GM18507 (cell line): ENCODE results near the gene IFNAR2.
A peak's percentile ranks its signal among the peaks of the same experiment; 100 is the strongest.

Source experiments
- DNase-seq: peaks from one replicate; pipeline ENCODE4 v3.0.0; 2011; ENCODE audit warnings: low read depth; ENCODE audit not compliant: insufficient read length; ENCODE audit errors: extremely low spot score
- FAIRE-seq: peaks from 2 replicates; lab custom pipeline; 2011; peaks lifted over from hg19 to GRCh38; lab: Jason Lieb, UNC

The IFNAR2 gene

GRCh38 chr21:33229784-33230544 is at the start of gene IFNAR2:
Gene IFNAR2 (plus strand): TSS chr21:33229938. CDS start chr21:33241923, 11,985 bp downstream.
- FAIRE-seq, result peak; percentile 65
- peak; percentile 82 for DNase-seq

- FAIRE-seq (peak; percentile 15), DNase-seq (no peak)
Measured at GRCh38 chr21:33185852-33186251, 43.9 kb upstream of the IFNAR2 start.

GRCh38 chr21:33187276-33187675 is 42.5 kb upstream of the IFNAR2 start:
- DNase-seq (no peak), FAIRE-seq (no peak)

GRCh38 chr21:33189237-33189636 is 40.5 kb upstream of the IFNAR2 start:
- FAIRE-seq (no peak), DNase-seq (no peak)

GRCh38 chr21:33189824-33190223 is 39.9 kb upstream of the IFNAR2 start:
- FAIRE-seq, result no peak
- no peak for DNase-seq

GRCh38 chr21:33196941-33197374 is 32.8 kb upstream of the IFNAR2 start:
- FAIRE-seq, result peak; percentile 81
- DNase-seq, result no peak

GRCh38 chr21:33197496-33197895 is 32.2 kb upstream of the IFNAR2 start:
- no peak for FAIRE-seq
- no peak for DNase-seq

- no peak for DNase-seq
- FAIRE-seq, result no peak
Measured at GRCh38 chr21:33198346-33199099, 31.2 kb upstream of the IFNAR2 start.

- DNase-seq, result no peak
Measured at GRCh38 chr21:33199100-33199464, 30.7 kb upstream of the IFNAR2 start.

GRCh38 chr21:33199516-33200217 is 30.1 kb upstream of the IFNAR2 start:
- peak; percentile 87 for FAIRE-seq
- peak; percentile 67 for DNase-seq

More at GRCh38 chr21:33199100-33199464, 30.7 kb upstream of the IFNAR2 start:
- FAIRE-seq, result no peak

- FAIRE-seq, result no peak
- DNase-seq, result no peak
Measured at GRCh38 chr21:33201956-33202355, 27.8 kb upstream of the IFNAR2 start.

GRCh38 chr21:33202464-33203363 is 27.0 kb upstream of the IFNAR2 start:
- FAIRE-seq (no peak), DNase-seq (no peak)

GRCh38 chr21:33203371-33203724 is 26.4 kb upstream of the IFNAR2 start:
- DNase-seq, result no peak
- no peak for FAIRE-seq

- DNase-seq (no peak), FAIRE-seq (peak; percentile 58)
Measured at GRCh38 chr21:33205476-33205875, 24.3 kb upstream of the IFNAR2 start.

GRCh38 chr21:33206771-33207281 is 22.9 kb upstream of the IFNAR2 start:
- no peak for DNase-seq
- no peak for FAIRE-seq

- FAIRE-seq (peak; percentile 36), DNase-seq (no peak)
Measured at GRCh38 chr21:33207449-33208149, 22.1 kb upstream of the IFNAR2 start.

GRCh38 chr21:33208534-33208933 is 21.2 kb upstream of the IFNAR2 start:
- FAIRE-seq (no peak), DNase-seq (no peak)

GRCh38 chr21:33211305-33211704 is 18.4 kb upstream of the IFNAR2 start:
- no peak for FAIRE-seq

GRCh38 chr21:33211732-33212131 is 18.0 kb upstream of the IFNAR2 start:
- DNase-seq, result no peak
- no peak for FAIRE-seq

More at GRCh38 chr21:33211305-33211704, 18.4 kb upstream of the IFNAR2 start:
- no peak for DNase-seq
